ENCODE data around the gene AMIGO1.

- TF ChIP-seq FOXM1 (IDR thresholded peaks at IDR 0.05; ENCODE audit: low read depth, low read length) (no peak), FOXK2 (IDR thresholded peaks at IDR 0.05) (no peak), ZNF622 (IDR thresholded peaks at IDR 0.05) (no peak), ATF2 (IDR thresholded peaks at IDR 0.05; ENCODE audit: low read length) (no peak), ATF7 (IDR thresholded peaks at IDR 0.05; ENCODE audit: low read depth) (no peak), USF2 (IDR thresholded peaks at IDR 0.05; ENCODE audit: borderline replicate concordance, low read depth, low read length) (no peak), KDM1A (IDR thresholded peaks at IDR 0.05; ENCODE audit: borderline replicate concordance) (no peak)
Measured at GRCh38 chr1:109502364-109502851, 7.1 kb downstream of the AMIGO1 start.
